K562 (cell line): ENCODE results near the gene TTC28. TPM values are rescaled to one million over a fixed set of nuclear protein-coding genes. Genes with fewer than 3 reads are reported as not detected.
A peak's percentile ranks its signal among the peaks of the same experiment; 100 is the strongest.

Experiments
- ATAC-seq: fragments of 200-7000 bp; cut with Tn5 transposase; 3 replicates; pipeline ENCODE4 v1.9.1; 2020; ENCODE audit warnings: moderate library complexity
- BruUV-seq: library from RNA; stranded (reverse); fragments of 400-500 nt; replicated peaks from 2 replicates; lab custom pipeline; 2021; lab: Mats Ljungman, UMichigan
- CTCF ChIA-PET: fragments of 300-600 bp; formaldehyde crosslinking; extraction: SDS; loops from one replicate; lab custom pipeline; 2021; ENCODE audit warnings: low intra/inter-chr PET ratio; lab: Yijun Ruan, JAX
- POLR2A ChIA-PET: fragments of 300-600, 350-650 bp; sonication (Branson Sonifier 250); formaldehyde crosslinking; extraction: SDS; loops from one replicate; lab custom pipeline; 2021; ENCODE audit warnings: antibody characterized with exemption, inconsistent platforms; lab: Yijun Ruan, JAX
- DNase-seq, 4 experiments: peaks; one replicate each; pipeline versions ENCODE4 v3.0.0 to v3.0.0-alpha.2; 2011 to 2018; ENCODE audit warnings: low spot score in 3 of 4, mixed read lengths in 3 of 4; ENCODE audit errors: extremely low read depth in 1 of 4
- FAIRE-seq: peaks from 2 replicates; lab custom pipeline; 2011; peaks lifted over from hg19 to GRCh38; lab: Jason Lieb, UNC
- H2AFZ ChIP-seq: 2 replicates; pipeline ENCODE4 v1.6.0; 2011; ENCODE audit warnings: low read depth, low read length, control low read depth, inconsistent platforms
- H3K27ac ChIP-seq: fragments of 200-600 bp; 3 replicates; pipeline ENCODE4 v1.8.0; 2011; ENCODE audit warnings: low read depth, mild to moderate bottlenecking, control low read depth, inconsistent platforms, low read length, moderate library complexity, mixed read lengths; ENCODE audit errors: extremely low read depth
- H3K27me3 ChIP-seq, 2 experiments: fragments of 300-600 bp in 1 of 2; 2 replicates in 1 of 2; 3 replicates in 1 of 2; pipeline versions ENCODE4 v1.6.0 to v1.8.0; 2011; ENCODE audit warnings: inconsistent platforms in 2 of 2, low read length in 2 of 2, mild to moderate bottlenecking in 1 of 2, mixed read lengths in 1 of 2, moderate library complexity in 1 of 2; ENCODE audit not compliant: control insufficient read depth in 2 of 2, insufficient read depth in 2 of 2
- H3K36me3 ChIP-seq: fragments of 300-600 bp; 3 replicates; pipeline ENCODE4 v1.8.0; 2011; ENCODE audit warnings: mild to moderate bottlenecking, low read length, inconsistent platforms; ENCODE audit not compliant: control insufficient read depth, insufficient read depth
- H3K4me1 ChIP-seq, 2 experiments: fragments of 200-600 bp in 1 of 2; replicated peaks in 1 of 2; 2 replicates in 1 of 2; 3 replicates in 1 of 2; pipeline versions ENCODE4 v1.5.1 to v1.8.0; 2011; ENCODE audit warnings: inconsistent platforms in 2 of 2, low read length in 2 of 2, mild to moderate bottlenecking in 1 of 2, mixed read lengths in 1 of 2, moderate library complexity in 1 of 2; ENCODE audit not compliant: control insufficient read depth in 2 of 2, insufficient read depth in 2 of 2
- H3K4me2 ChIP-seq: 2 replicates; pipeline ENCODE4 v1.6.1; 2011; ENCODE audit warnings: low read length, control low read depth, inconsistent platforms, mixed read lengths; ENCODE audit not compliant: insufficient read depth
- H3K4me3 ChIP-seq: fragments of 200-600 bp; sonication (generic), shearing (Covaris generic); 2 replicates; pipeline ENCODE4 v1.5.1; 2016; ENCODE audit warnings: control low read depth, inconsistent platforms
- H3K79me2 ChIP-seq: fragments of 200-600 bp; 3 replicates; pipeline ENCODE4 v1.8.0; 2011; ENCODE audit warnings: low read length, inconsistent platforms; ENCODE audit not compliant: control insufficient read depth, insufficient read depth
- H3K9ac ChIP-seq, 2 experiments: 2 replicates each; pipeline versions ENCODE4 v1.6.0 to v1.6.1; 2011; ENCODE audit warnings: low read depth in 2 of 2, low read length in 2 of 2, control low read depth in 1 of 2, inconsistent platforms in 1 of 2, mild to moderate bottlenecking in 1 of 2, mixed read lengths in 1 of 2; ENCODE audit not compliant: insufficient read depth in 1 of 2
- H3K9me1 ChIP-seq: one replicate; pipeline ENCODE4 v1.6.0; 2011; ENCODE audit warnings: inconsistent platforms, mild to moderate bottlenecking, low read length, moderate library complexity; ENCODE audit not compliant: control insufficient read depth, insufficient read depth
- H3K9me3 ChIP-seq: replicated peaks from 2 replicates; pipeline ENCODE4 v1.5.1; 2011; ENCODE audit warnings: low read depth, low read length, inconsistent platforms; ENCODE audit not compliant: control insufficient read depth, insufficient read depth
- H4K20me1 ChIP-seq: replicated peaks from 2 replicates; pipeline ENCODE4 v1.6.1; 2011; ENCODE audit warnings: low read length, inconsistent platforms, mixed read lengths; ENCODE audit not compliant: control insufficient read depth, insufficient read depth
- ARID1B ChIP-seq: fragments of 450-650 bp; IDR thresholded peaks from 2 replicates; pipeline ENCODE4 v1.6.1; 2016; ENCODE audit warnings: antibody characterized with exemption, mild to moderate bottlenecking, inconsistent platforms
- SMC3 ChIP-seq: conservative IDR thresholded peaks from 2 replicates; pipeline ENCODE4 v1.6.1; 2011; ENCODE audit warnings: low read depth, low read length, improper control_type of control experiment; ENCODE audit not compliant: insufficient read depth
- STAG1 ChIP-seq: sonication (generic); formaldehyde crosslinking; IDR thresholded peaks from 2 replicates; pipeline ENCODE4 v1.5.0; 2020; ENCODE audit warnings: missing genetic modification reagents, borderline replicate concordance
- TAF1 ChIP-seq: IDR thresholded peaks from 2 replicates; pipeline ENCODE4 v1.6.1; 2011; ENCODE audit warnings: mild to moderate bottlenecking, low read length, moderate library complexity; ENCODE audit not compliant: insufficient read depth, control insufficient read depth, severe bottlenecking; ENCODE audit errors: extremely low read depth
- ZBTB7A ChIP-seq: IDR thresholded peaks from 2 replicates; pipeline ENCODE4 v1.6.1; 2011; ENCODE audit warnings: low read depth, mild to moderate bottlenecking, low read length, moderate library complexity, borderline replicate concordance; ENCODE audit not compliant: control insufficient read depth
- WGBS: fragments of 100-300 bp; shearing (Covaris generic); methylation state at CpG from one replicate; pipeline ENCODE4 v1.1.6; 2016; ENCODE audit warnings: low coverage, mixed read lengths; ENCODE audit not compliant: insufficient coverage; ENCODE audit errors: missing lambda C conversion rate; 5-methylcytosine and 5-hydroxymethylcytosine counted together
- in situ Hi-C: fragments of 300-500 bp; cut with MboI; formaldehyde crosslinking; loops from 4 replicates; pipeline ENCODE4 v1.15.0; 2018; ENCODE audit warnings: inconsistent platforms, mixed read lengths
- intact Hi-C: fragments of 100-400 bp; cut with micrococcal nuclease; formaldehyde crosslinking; loops from 2 replicates; pipeline ENCODE4 v1.14.2; 2022
- polyA plus RNA-seq, 8 experiments: library from polyadenylated mRNA; depleted of rRNA in 4 of 8; stranded (reverse) in 5 of 8; unstranded in 3 of 8; fragments of >200 nt; fragmentation: Nextera tagmentation in 2 of 8; fragmentation: Illumina TruSeq in 1 of 8; extraction: Ambion mirVana in 2 of 8; extraction: Trizol in 1 of 8; gene quantifications; 2 replicates each; pipeline versions ENCODE4 v1.2.1 to v1.2.3, GENCODE V29; 2011 to 2014; ENCODE audit warnings: inconsistent platforms in 1 of 8, missing spikeins in 1 of 8
- total RNA-seq, 7 experiments: library from RNA; depleted of rRNA in 6 of 7; stranded (reverse); fragments of >200 nt in 6 of 7; fragmentation: Illumina TruSeq in 2 of 7; extraction: Trizol in 2 of 7; gene quantifications; 2 replicates each; pipeline versions ENCODE4 v1.2.1 to v1.2.3, GENCODE V29; 2011 to 2021; ENCODE audit warnings: low replicate concordance in 1 of 7
- TF ChIP-seq, protein P1 (sequence below), 3 experiments: IDR thresholded peaks in 2 of 3; conservative IDR thresholded peaks in 1 of 3; 2 replicates each; pipeline ENCODE4 v1.5.1; 2011 to 2012; ENCODE audit warnings: low read length in 3 of 3, mild to moderate bottlenecking in 3 of 3, control low read depth in 2 of 3, improper control_type of control experiment in 1 of 3, inconsistent platforms in 1 of 3, low read depth in 1 of 3, mixed read lengths in 1 of 3, moderate library complexity in 1 of 3; ENCODE audit not compliant: insufficient read depth in 2 of 3
- TF ChIP-seq, protein P2 (sequence below): sonication (generic); formaldehyde crosslinking; IDR thresholded peaks from 2 replicates; pipeline ENCODE4 v1.8.0; 2022; ENCODE audit warnings: missing genetic modification reagents, mild to moderate bottlenecking, moderate library complexity, borderline replicate concordance
- TF ChIP-seq, protein P3 (sequence below): fragments of 450-650 bp; formaldehyde crosslinking; IDR thresholded peaks from 2 replicates; pipeline ENCODE4 v1.4.0; 2020; ENCODE audit warnings: mild to moderate bottlenecking, moderate library complexity
- TF ChIP-seq, protein P4 (sequence below): fragments of 450-650 bp; IDR thresholded peaks from 2 replicates; pipeline ENCODE4 v1.6.1; 2016
- TF ChIP-seq, protein P5 (sequence below): fragments of 250-450 bp; sonication (Bioruptor Pico); IDR thresholded peaks from 2 replicates; pipeline ENCODE4 v1.8.0; 2022; ENCODE audit warnings: inconsistent platforms, mild to moderate bottlenecking, moderate library complexity, borderline replicate concordance

TTC28 gene
- total and polyA plus RNA-seq, 9 of the 15 experiments (the other 6 are each of a cell fraction or from before 2014, with no cell fraction given), result 0.22 to 10.7 (median 3.1) TPM

DNA sequence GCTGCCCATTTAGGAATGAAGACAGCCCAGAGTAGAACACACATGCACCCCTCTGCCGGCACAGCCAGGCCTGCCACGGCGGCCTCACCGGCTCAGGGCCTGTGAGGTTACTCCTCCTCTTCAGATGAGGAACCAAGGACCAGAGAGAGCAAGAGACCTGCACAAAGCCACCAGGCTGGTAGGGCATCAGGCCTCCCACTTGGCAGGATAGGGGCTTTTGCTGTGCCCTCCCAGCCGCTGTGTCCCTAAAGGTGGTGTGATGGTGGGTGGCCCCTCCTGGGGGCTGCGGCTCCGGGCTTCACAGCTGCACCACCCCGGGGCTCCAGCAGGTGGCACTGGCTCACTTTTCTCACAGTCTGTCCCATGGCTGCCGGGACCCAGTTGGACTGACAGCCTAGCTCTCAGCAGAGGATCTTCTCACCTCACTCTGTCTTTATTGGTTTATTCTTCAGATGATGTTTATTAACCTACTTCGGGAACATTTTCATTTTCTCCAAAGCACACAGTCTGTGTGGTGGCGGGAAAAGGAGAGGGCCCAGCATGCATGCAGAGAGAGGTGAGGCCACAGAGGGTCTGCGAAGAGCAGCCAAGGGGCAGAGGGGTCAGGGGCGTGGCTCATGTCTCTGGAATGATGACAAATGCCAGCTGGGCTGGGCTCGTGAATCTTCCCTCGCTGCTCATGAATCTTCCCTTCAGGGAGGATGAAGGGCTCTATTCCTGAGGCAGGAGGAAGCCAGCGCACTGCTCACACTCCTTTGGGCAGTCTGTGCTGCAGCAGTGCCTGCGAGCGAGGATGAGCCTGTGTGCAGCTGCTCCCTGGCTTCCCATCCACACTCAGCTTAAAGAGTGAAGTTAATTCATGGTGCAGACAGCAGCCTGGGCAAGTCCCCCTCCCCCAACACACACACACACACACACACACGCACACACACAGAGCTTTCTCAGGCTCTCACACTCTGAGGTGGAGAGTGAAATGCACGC, 659.5 kb downstream of the TTC28 start:
- no peaks in the 10 kb centered on the region for H3K9me1 ChIP-seq
- H3K9ac ChIP-seq, result peak overlapping the region in 1 of 2 experiments; percentile 17; a peak in 1 of 4 replicates
- H3K4me3 ChIP-seq, result no peak overlapping the region
- FAIRE-seq (peak; percentile 79), DNase-seq (peak; percentile 67 to 78 (median 75)), ATAC-seq (peak; percentile 97)
- H3K4me2 ChIP-seq, result no peak overlapping the region
- peaks cover 0 to 6% of the 10 kb centered on the region in 2 experiments; a peak in 2 of 5 replicates for H3K4me1 ChIP-seq
- CTCF ChIA-PET, result interaction anchor here (0.6 to 2.3 kb wide), 4 partner anchors 422 to 577 kb away, joined by 3 to 25 read pairs (median 4); no protein-coding TSS in a partner anchor
- H4K20me1 ChIP-seq, result no peaks in the 10 kb centered on the region
- H3K79me2 ChIP-seq, result no peaks in the 10 kb centered on the region
- intact Hi-C loops, result loop anchor here (1.0 to 10.0 kb wide), 2 partner anchors 425 to 574 kb away; no protein-coding TSS in a partner anchor
- H2AFZ ChIP-seq, result no peak overlapping the region
- H3K27ac ChIP-seq, result no peak overlapping the region
- BruUV-seq, result no TSS peak
- POLR2A ChIA-PET, result interaction anchor here (1.6 kb wide), 1 partner anchor 11 kb away, joined by 3 read pairs; no protein-coding TSS in a partner anchor
- H3K27me3 ChIP-seq, result no peaks in the 10 kb centered on the region
- WGBS, result 41% methylated on average over 13 of the region's 20 CpGs
- in situ Hi-C loops, result loop anchor here (10.0 to 25.0 kb wide), 5 partner anchors 425 to 1258 kb away; no protein-coding TSS in a partner anchor
- no peaks in the 10 kb centered on the region for H3K9me3 ChIP-seq
- no peaks in the 10 kb centered on the region for H3K36me3 ChIP-seq
- TF ChIP-seq, protein P1, sequence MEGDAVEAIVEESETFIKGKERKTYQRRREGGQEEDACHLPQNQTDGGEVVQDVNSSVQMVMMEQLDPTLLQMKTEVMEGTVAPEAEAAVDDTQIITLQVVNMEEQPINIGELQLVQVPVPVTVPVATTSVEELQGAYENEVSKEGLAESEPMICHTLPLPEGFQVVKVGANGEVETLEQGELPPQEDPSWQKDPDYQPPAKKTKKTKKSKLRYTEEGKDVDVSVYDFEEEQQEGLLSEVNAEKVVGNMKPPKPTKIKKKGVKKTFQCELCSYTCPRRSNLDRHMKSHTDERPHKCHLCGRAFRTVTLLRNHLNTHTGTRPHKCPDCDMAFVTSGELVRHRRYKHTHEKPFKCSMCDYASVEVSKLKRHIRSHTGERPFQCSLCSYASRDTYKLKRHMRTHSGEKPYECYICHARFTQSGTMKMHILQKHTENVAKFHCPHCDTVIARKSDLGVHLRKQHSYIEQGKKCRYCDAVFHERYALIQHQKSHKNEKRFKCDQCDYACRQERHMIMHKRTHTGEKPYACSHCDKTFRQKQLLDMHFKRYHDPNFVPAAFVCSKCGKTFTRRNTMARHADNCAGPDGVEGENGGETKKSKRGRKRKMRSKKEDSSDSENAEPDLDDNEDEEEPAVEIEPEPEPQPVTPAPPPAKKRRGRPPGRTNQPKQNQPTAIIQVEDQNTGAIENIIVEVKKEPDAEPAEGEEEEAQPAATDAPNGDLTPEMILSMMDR (IDR thresholded peaks at IDR 0.05 in 2 of 3, conservative IDR thresholded peaks at IDR 0.05 in 1 of 3; ENCODE audit: insufficient read depth in 2 of 3, low read depth in 1 of 3, low read length in 3 of 3), result peak; percentile 82 to 85 (median 83)
- peak; percentile 66; the same call in 1 of the 2 replicates for TF ChIP-seq STAG1 (CRISPR knock-in tag)
- TF ChIP-seq, protein P2, sequence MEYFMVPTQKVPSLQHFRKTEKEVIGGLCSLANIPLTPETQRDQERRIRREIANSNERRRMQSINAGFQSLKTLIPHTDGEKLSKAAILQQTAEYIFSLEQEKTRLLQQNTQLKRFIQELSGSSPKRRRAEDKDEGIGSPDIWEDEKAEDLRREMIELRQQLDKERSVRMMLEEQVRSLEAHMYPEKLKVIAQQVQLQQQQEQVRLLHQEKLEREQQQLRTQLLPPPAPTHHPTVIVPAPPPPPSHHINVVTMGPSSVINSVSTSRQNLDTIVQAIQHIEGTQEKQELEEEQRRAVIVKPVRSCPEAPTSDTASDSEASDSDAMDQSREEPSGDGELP (CRISPR knock-in tag), result peak; percentile 46; the same call in 1 of the 2 replicates
- peak; percentile 50; the same call in 1 of the 2 replicates for TF ChIP-seq ZBTB7A
- no peak for TF ChIP-seq TAF1
- TF ChIP-seq, protein P3, sequence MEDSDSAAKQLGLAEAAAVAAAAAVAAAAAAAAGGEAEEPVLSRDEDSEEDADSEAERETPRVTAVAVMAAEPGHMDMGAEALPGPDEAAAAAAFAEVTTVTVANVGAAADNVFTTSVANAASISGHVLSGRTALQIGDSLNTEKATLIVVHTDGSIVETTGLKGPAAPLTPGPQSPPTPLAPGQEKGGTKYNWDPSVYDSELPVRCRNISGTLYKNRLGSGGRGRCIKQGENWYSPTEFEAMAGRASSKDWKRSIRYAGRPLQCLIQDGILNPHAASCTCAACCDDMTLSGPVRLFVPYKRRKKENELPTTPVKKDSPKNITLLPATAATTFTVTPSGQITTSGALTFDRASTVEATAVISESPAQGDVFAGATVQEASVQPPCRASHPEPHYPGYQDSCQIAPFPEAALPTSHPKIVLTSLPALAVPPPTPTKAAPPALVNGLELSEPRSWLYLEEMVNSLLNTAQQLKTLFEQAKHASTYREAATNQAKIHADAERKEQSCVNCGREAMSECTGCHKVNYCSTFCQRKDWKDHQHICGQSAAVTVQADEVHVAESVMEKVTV (CRISPR knock-in tag), result 0 out of 2 replicates have a peak, but pooled peaks have one; percentile 35
- no peak for TF ChIP-seq ARID1B
- TF ChIP-seq, protein P4, sequence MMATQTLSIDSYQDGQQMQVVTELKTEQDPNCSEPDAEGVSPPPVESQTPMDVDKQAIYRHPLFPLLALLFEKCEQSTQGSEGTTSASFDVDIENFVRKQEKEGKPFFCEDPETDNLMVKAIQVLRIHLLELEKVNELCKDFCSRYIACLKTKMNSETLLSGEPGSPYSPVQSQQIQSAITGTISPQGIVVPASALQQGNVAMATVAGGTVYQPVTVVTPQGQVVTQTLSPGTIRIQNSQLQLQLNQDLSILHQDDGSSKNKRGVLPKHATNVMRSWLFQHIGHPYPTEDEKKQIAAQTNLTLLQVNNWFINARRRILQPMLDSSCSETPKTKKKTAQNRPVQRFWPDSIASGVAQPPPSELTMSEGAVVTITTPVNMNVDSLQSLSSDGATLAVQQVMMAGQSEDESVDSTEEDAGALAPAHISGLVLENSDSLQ, result peak; percentile 61; the same call in 1 of the 2 replicates
- TF ChIP-seq, protein P5, sequence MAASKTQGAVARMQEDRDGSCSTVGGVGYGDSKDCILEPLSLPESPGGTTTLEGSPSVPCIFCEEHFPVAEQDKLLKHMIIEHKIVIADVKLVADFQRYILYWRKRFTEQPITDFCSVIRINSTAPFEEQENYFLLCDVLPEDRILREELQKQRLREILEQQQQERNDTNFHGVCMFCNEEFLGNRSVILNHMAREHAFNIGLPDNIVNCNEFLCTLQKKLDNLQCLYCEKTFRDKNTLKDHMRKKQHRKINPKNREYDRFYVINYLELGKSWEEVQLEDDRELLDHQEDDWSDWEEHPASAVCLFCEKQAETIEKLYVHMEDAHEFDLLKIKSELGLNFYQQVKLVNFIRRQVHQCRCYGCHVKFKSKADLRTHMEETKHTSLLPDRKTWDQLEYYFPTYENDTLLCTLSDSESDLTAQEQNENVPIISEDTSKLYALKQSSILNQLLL, result no peak
- TF ChIP-seq SMC3, result peak; percentile 76
